HepG2 (cell line): ENCODE data around the gene MON1A. TPM values are rescaled to one million over a fixed set of nuclear protein-coding genes. Genes with fewer than 3 reads are reported as not detected.

Source experiments
- BCL3 ChIP-seq: sonication (generic); formaldehyde crosslinking; IDR thresholded peaks from 2 replicates; pipeline ENCODE4 v1.5.1; 2020; ENCODE audit warnings: mild to moderate bottlenecking, missing genetic modification reagents, moderate library complexity
- GPBP1L1 ChIP-seq: sonication (generic); formaldehyde crosslinking; IDR thresholded peaks from 2 replicates; pipeline ENCODE4 v1.5.0; 2020; ENCODE audit warnings: mild to moderate bottlenecking, missing genetic modification reagents
- KIAA2018 ChIP-seq: sonication (generic); formaldehyde crosslinking; IDR thresholded peaks from 2 replicates; pipeline ENCODE4 v1.5.0; 2020; ENCODE audit warnings: mild to moderate bottlenecking, missing genetic modification reagents, borderline replicate concordance
- KLF16 ChIP-seq, 2 experiments: sonication (generic) in 1 of 2; formaldehyde crosslinking in 1 of 2; IDR thresholded peaks; 2 replicates each; pipeline versions ENCODE4 v1.6.1 to v1.8.0; 2016 to 2023; ENCODE audit warnings: missing genetic modification reagents in 2 of 2, missing compliant biosample characterization in 1 of 2
- MIXL1 ChIP-seq: IDR thresholded peaks from 2 replicates; pipeline ENCODE4 v1.6.1; 2016
- NBN ChIP-seq: fragments of 450-650 bp; conservative IDR thresholded peaks from 2 replicates; pipeline ENCODE4 v1.6.1; 2017
- NFATC3 ChIP-seq: sonication (generic); formaldehyde crosslinking; IDR thresholded peaks from 2 replicates; pipeline ENCODE4 v1.5.1; 2020; ENCODE audit warnings: mild to moderate bottlenecking, missing genetic modification reagents
- RARA ChIP-seq: IDR thresholded peaks from 2 replicates; pipeline ENCODE4 v1.6.1; 2016; ENCODE audit warnings: missing genetic modification reagents, missing compliant biosample characterization
- RXRA ChIP-seq: sonication (generic); formaldehyde crosslinking; IDR thresholded peaks from 2 replicates; pipeline ENCODE4 v1.5.1; 2020; ENCODE audit warnings: missing genetic modification reagents
- SMAD1 ChIP-seq: sonication (generic); formaldehyde crosslinking; IDR thresholded peaks from 2 replicates; pipeline ENCODE4 v1.4.0; 2020; ENCODE audit warnings: missing genetic modification reagents, low read depth, mild to moderate bottlenecking, borderline replicate concordance
- WIZ ChIP-seq: sonication (generic); formaldehyde crosslinking; IDR thresholded peaks from 2 replicates; pipeline ENCODE4 v1.5.1; 2020; ENCODE audit warnings: mild to moderate bottlenecking, missing genetic modification reagents
- ZBTB25 ChIP-seq: IDR thresholded peaks from 2 replicates; pipeline ENCODE4 v1.6.1; 2018; ENCODE audit warnings: missing genetic modification reagents
- ZKSCAN1 ChIP-seq: fragments of 150-350 bp; IDR thresholded peaks from 2 replicates; pipeline ENCODE4 v1.6.1; 2014; ENCODE audit warnings: low read length
- ZNF143 ChIP-seq: sonication (generic); formaldehyde crosslinking; IDR thresholded peaks from 2 replicates; pipeline ENCODE4 v1.4.0; 2020; ENCODE audit warnings: missing genetic modification reagents
- ZNF543 ChIP-seq: sonication (generic); formaldehyde crosslinking; IDR thresholded peaks from 2 replicates; pipeline ENCODE4 v1.4.0; 2020; ENCODE audit warnings: mild to moderate bottlenecking, missing genetic modification reagents
- ZNF747 ChIP-seq: sonication (generic); formaldehyde crosslinking; IDR thresholded peaks from 2 replicates; pipeline ENCODE4 v1.8.1; 2023; ENCODE audit warnings: missing genetic modification reagents, mild to moderate bottlenecking, borderline replicate concordance
- ZNF772 ChIP-seq: sonication (generic); formaldehyde crosslinking; IDR thresholded peaks from 2 replicates; pipeline ENCODE4 v1.5.0; 2020; ENCODE audit warnings: mild to moderate bottlenecking, missing genetic modification reagents
- ZNF777 ChIP-seq: sonication (generic); formaldehyde crosslinking; IDR thresholded peaks from 2 replicates; pipeline ENCODE4 v1.4.0; 2020; ENCODE audit warnings: missing genetic modification reagents
- ZSCAN5A ChIP-seq: sonication (generic); formaldehyde crosslinking; IDR thresholded peaks from 2 replicates; pipeline ENCODE4 v1.8.0; 2022; ENCODE audit warnings: mild to moderate bottlenecking, missing genetic modification reagents, borderline replicate concordance
- polyA plus RNA-seq, 8 experiments: library from polyadenylated mRNA; depleted of rRNA in 3 of 8; stranded (reverse) in 7 of 8; unstranded in 1 of 8; fragments of >200 nt; fragmentation: Illumina TruSeq in 4 of 8; extraction: Trizol in 4 of 8; gene quantifications; 2 replicates each; pipeline versions ENCODE4 v1.2.1 to v1.2.3, GENCODE V29; 2011 to 2016; ENCODE audit warnings: low read depth in 4 of 8, missing spikeins in 1 of 8, mixed read lengths in 1 of 8; ENCODE audit not compliant: insufficient read depth in 1 of 8
- total RNA-seq, 5 experiments: library from RNA; depleted of rRNA; stranded (reverse); fragments of >200 nt; fragmentation: Illumina TruSeq; extraction: Trizol; gene quantifications; 2 replicates each; pipeline ENCODE4 v1.2.3, GENCODE V29; 2016; ENCODE audit warnings: low read depth in 1 of 5

Gene MON1A
- total and polyA plus RNA-seq, 2 of the 13 experiments (the other 11 are each of a cell fraction or from before 2014, with no cell fraction given), result 4.6 to 9.0 TPM

DNA sequence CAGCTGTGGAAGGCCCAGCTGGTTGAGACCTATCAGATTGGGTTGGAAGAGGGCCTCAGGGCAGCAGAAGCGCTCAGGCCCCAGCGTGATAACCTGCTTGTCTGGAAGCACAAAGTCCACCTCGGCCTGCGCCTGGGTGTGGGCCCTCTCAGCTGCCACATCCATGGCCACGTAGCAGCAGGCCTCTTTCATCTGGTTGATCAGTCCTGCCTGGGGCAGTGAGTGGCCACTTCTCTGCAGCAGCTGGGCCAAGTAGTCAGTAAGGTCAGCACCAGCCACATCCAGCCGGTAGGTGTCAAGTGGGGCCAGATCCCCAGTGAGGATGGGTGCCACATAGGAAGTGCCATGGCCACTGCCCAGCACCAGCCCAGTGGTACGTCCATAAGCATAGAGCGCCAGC lies 56.0 kb downstream of the MON1A start (continued):
- no peak for TF ChIP-seq ZNF543 (CRISPR knock-in tag)
- TF ChIP-seq KIAA2018, result no peak
- no peak for TF ChIP-seq GPBP1L1
- TF ChIP-seq KLF16 (CRISPR knock-in tag; IDR thresholded peaks at IDR 0.05), result no peak
- TF ChIP-seq ZNF772 (CRISPR knock-in tag), result no peak
- no peak for TF ChIP-seq NFATC3 (CRISPR knock-in tag)
- TF ChIP-seq WIZ (CRISPR knock-in tag), result 0 out of 2 replicates have a peak, but pooled peaks have one; percentile 32
- TF ChIP-seq ZSCAN5A (CRISPR knock-in tag), result no peak
- TF ChIP-seq MIXL1, result no peak
- no peak for TF ChIP-seq NBN
- peak; percentile 74; the same call in 1 of the 2 replicates for TF ChIP-seq SMAD1 (CRISPR knock-in tag)
- no peak for TF ChIP-seq BCL3 (CRISPR knock-in tag)
- TF ChIP-seq ZNF747 (CRISPR knock-in tag), result no peak
- TF ChIP-seq ZKSCAN1, result no peak
- no peak for TF ChIP-seq ZNF143 (CRISPR knock-in tag)
- no peak for TF ChIP-seq ZBTB25 (CRISPR knock-in tag)
- TF ChIP-seq ZNF777 (CRISPR knock-in tag), result no peak
- TF ChIP-seq RXRA, result peak; percentile 66
- TF ChIP-seq RARA (CRISPR knock-in tag), result 0 out of 2 replicates have a peak, but pooled peaks have one; percentile 18
